HepG2 (cell line): ENCODE results near the gene HDAC4. TPM values are rescaled to one million over a fixed set of nuclear protein-coding genes. Genes with fewer than 3 reads are reported as not detected.

ENCODE experiments used
- ATAC-seq: fragments of 200-7000 bp; cut with Tn5 transposase; 3 replicates; pipeline ENCODE4 v1.9.1; 2020; ENCODE audit warnings: mild to moderate bottlenecking, moderate library complexity
- BruUV-seq: library from RNA; stranded (reverse); fragments of 400-500 nt; replicated peaks from 2 replicates; lab custom pipeline; 2021; lab: Mats Ljungman, UMichigan
- CTCF ChIA-PET: fragments of 300-600 bp; formaldehyde crosslinking; extraction: SDS; loops from one replicate; lab custom pipeline; 2021; ENCODE audit warnings: low total read pairs, inconsistent platforms, low intra/inter-chr PET ratio; lab: Yijun Ruan, JAX
- POLR2A ChIA-PET: fragments of 350-600 bp; sonication (Branson Sonifier 250); formaldehyde crosslinking; loops from one replicate; lab custom pipeline; 2020; ENCODE audit warnings: antibody characterized with exemption, inconsistent platforms; lab: Yijun Ruan, JAX
- DNase-seq: peaks from one replicate; pipeline ENCODE4 v3.0.0-alpha.2; 2015; ENCODE audit warnings: low spot score
- FAIRE-seq: peaks from 3 replicates; lab custom pipeline; 2011; peaks lifted over from hg19 to GRCh38; lab: Jason Lieb, UNC
- H2AFZ ChIP-seq: one replicate; pipeline ENCODE4 v1.6.1; 2011; ENCODE audit warnings: low read length, inconsistent platforms
- H3K27ac ChIP-seq: fragments of 300-600 bp; 3 replicates; pipeline ENCODE4 v1.8.0; 2011; ENCODE audit warnings: mixed run types, mild to moderate bottlenecking, mixed read lengths, low read length, inconsistent platforms; ENCODE audit not compliant: insufficient read depth; ENCODE audit errors: extremely low read length
- H3K27me3 ChIP-seq, 2 experiments: fragments of 200-600 bp in 1 of 2; 2 replicates in 1 of 2; 3 replicates in 1 of 2; pipeline versions ENCODE4 v1.6.0 to v1.8.0; 2011; ENCODE audit warnings: low read length in 2 of 2, mild to moderate bottlenecking in 2 of 2, moderate library complexity in 2 of 2, inconsistent platforms in 1 of 2; ENCODE audit not compliant: insufficient read depth in 2 of 2, control insufficient read depth in 1 of 2
- H3K36me3 ChIP-seq, 2 experiments: fragments of 200-600 bp in 1 of 2; replicated peaks in 1 of 2; 2 replicates in 1 of 2; 3 replicates in 1 of 2; pipeline versions ENCODE4 v1.5.1 to v1.8.0; 2011; ENCODE audit warnings: low read length in 2 of 2, inconsistent platforms in 1 of 2; ENCODE audit not compliant: insufficient read depth in 2 of 2, control insufficient read depth in 1 of 2
- H3K4me1 ChIP-seq: 2 replicates; pipeline ENCODE4 v1.5.1; 2012; ENCODE audit warnings: low read length, inconsistent platforms; ENCODE audit not compliant: insufficient read depth
- H3K4me2 ChIP-seq: 2 replicates; pipeline ENCODE4 v1.6.0; 2011; ENCODE audit warnings: low read depth, low read length, inconsistent platforms
- H3K4me3 ChIP-seq, 3 experiments: fragments of 200-600 bp in 1 of 3; sonication (generic), shearing (Covaris generic) in 1 of 3; replicated peaks in 1 of 3; 2 replicates each; pipeline ENCODE4 v1.5.1; 2011 to 2016; ENCODE audit warnings: low read length in 3 of 3, inconsistent platforms in 2 of 3, low read depth in 2 of 3, mild to moderate bottlenecking in 2 of 3, control low read depth in 1 of 3, mixed read lengths in 1 of 3; ENCODE audit not compliant: insufficient read depth in 1 of 3
- H3K79me2 ChIP-seq: one replicate; pipeline ENCODE4 v1.6.1; 2011; ENCODE audit warnings: low read length, inconsistent platforms; ENCODE audit not compliant: insufficient read depth
- H3K9ac ChIP-seq: 2 replicates; pipeline ENCODE4 v1.6.0; 2011; ENCODE audit warnings: mild to moderate bottlenecking, low read depth, low read length, inconsistent platforms; ENCODE audit not compliant: insufficient read depth
- H3K9me3 ChIP-seq: 2 replicates; pipeline ENCODE4 v1.5.1; 2012; ENCODE audit warnings: mild to moderate bottlenecking, low read length
- H4K20me1 ChIP-seq: 2 replicates; pipeline ENCODE4 v1.6.0; 2011; ENCODE audit warnings: inconsistent platforms, mild to moderate bottlenecking, low read length, moderate library complexity; ENCODE audit not compliant: insufficient read depth
- GATAD2A ChIP-seq: IDR thresholded peaks from 2 replicates; pipeline ENCODE4 v1.6.1; 2016
- SETDB1 ChIP-seq: sonication (generic); formaldehyde crosslinking; IDR thresholded peaks from 2 replicates; pipeline ENCODE4 v1.5.1; 2020; ENCODE audit warnings: missing genetic modification reagents, mild to moderate bottlenecking, borderline replicate concordance
- SKI ChIP-seq: fragments of 450-650 bp; IDR thresholded peaks from one replicate; pipeline ENCODE4 v1.6.1; 2018; ENCODE audit warnings: mild to moderate bottlenecking; ENCODE audit not compliant: partially characterized antibody
- TBP ChIP-seq: sonication (generic); formaldehyde crosslinking; IDR thresholded peaks from 2 replicates; pipeline ENCODE4 v1.5.0; 2020; ENCODE audit warnings: missing genetic modification reagents
- ZBTB38 ChIP-seq: sonication (generic); formaldehyde crosslinking; IDR thresholded peaks from 2 replicates; pipeline ENCODE4 v1.5.1; 2020; ENCODE audit warnings: mild to moderate bottlenecking, missing genetic modification reagents
- ZNF34 ChIP-seq: sonication (generic); formaldehyde crosslinking; IDR thresholded peaks from 2 replicates; pipeline ENCODE4 v1.4.0; 2020; ENCODE audit warnings: mild to moderate bottlenecking, missing genetic modification reagents, borderline replicate concordance
- ZNF441 ChIP-seq: sonication (generic); formaldehyde crosslinking; IDR thresholded peaks from 2 replicates; pipeline ENCODE4 v1.7.0; 2021; ENCODE audit warnings: missing genetic modification reagents, borderline replicate concordance
- ZNF891 ChIP-seq: sonication (generic); formaldehyde crosslinking; IDR thresholded peaks from 2 replicates; pipeline ENCODE4 v1.5.0; 2020; ENCODE audit warnings: mild to moderate bottlenecking, missing genetic modification reagents
- whole genome bisulfite sequencing: methylation state at CpG from one replicate; pipeline ENCODE4 v1.1.6; 2017; ENCODE audit warnings: low lambda C conversion rate; 5-methylcytosine and 5-hydroxymethylcytosine counted together
- in situ Hi-C: cut with HindIII; loops from 2 replicates; pipeline ENCODE4 v1.10.0; 2017; ENCODE audit warnings: low pct_unique_long_range_greater_than_20kb; ENCODE audit not compliant: extremely low pct_ligation_motif_present
- intact Hi-C: fragments of 100-400 bp; cut with micrococcal nuclease; formaldehyde crosslinking; loops from one replicate; pipeline ENCODE4 v1.10.0; 2022; ENCODE audit not compliant: unreplicated experiment
- polyA plus RNA-seq, 8 experiments: library from polyadenylated mRNA; depleted of rRNA in 3 of 8; stranded (reverse) in 7 of 8; unstranded in 1 of 8; fragments of >200 nt; fragmentation: Illumina TruSeq in 4 of 8; extraction: Trizol in 4 of 8; gene quantifications; 2 replicates each; pipeline versions ENCODE4 v1.2.1 to v1.2.3, GENCODE V29; 2011 to 2016; ENCODE audit warnings: low read depth in 4 of 8, missing spikeins in 1 of 8, mixed read lengths in 1 of 8; ENCODE audit not compliant: insufficient read depth in 1 of 8
- total RNA-seq, 5 experiments: library from RNA; depleted of rRNA; stranded (reverse); fragments of >200 nt; fragmentation: Illumina TruSeq; extraction: Trizol; gene quantifications; 2 replicates each; pipeline ENCODE4 v1.2.3, GENCODE V29; 2016; ENCODE audit warnings: low read depth in 1 of 5
- TF ChIP-seq, protein P1 (sequence below): sonication (generic); formaldehyde crosslinking; IDR thresholded peaks from 2 replicates; pipeline ENCODE4 v1.8.0; 2022; ENCODE audit warnings: missing genetic modification reagents, mild to moderate bottlenecking, moderate library complexity, borderline replicate concordance
- TF ChIP-seq, protein P2 (sequence below): sonication (generic); formaldehyde crosslinking; IDR thresholded peaks from 2 replicates; pipeline ENCODE4 v1.5.0; 2020; ENCODE audit warnings: missing genetic modification reagents

The HDAC4 gene
- total and polyA plus RNA-seq, 2 of the 13 experiments (the other 11 are each of a cell fraction or from before 2014, with no cell fraction given), result 10.1 to 11.5 TPM

DNA sequence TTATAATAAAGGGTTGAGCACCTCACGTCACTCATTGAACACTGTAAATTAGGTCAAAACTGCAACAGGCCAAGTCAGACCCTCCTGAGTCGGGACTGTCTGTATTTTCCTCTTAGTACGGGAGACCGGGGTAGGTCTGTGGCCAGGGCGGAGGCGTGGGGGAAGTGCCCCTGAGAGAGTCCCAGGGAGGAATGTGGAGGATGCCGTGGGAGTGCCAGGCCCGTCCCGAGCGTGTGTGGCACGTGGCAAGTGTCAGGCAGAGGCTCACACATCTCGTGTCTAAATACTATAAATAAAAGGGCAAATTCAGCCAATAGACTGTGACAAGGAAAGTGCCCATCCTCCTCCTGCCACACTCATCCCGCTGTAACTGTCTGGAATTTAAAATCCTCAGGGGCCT, 6.3 kb upstream of the HDAC4 start (continued):
- TF ChIP-seq SKI, result no peak
- TF ChIP-seq SETDB1, result no peak

DNA sequence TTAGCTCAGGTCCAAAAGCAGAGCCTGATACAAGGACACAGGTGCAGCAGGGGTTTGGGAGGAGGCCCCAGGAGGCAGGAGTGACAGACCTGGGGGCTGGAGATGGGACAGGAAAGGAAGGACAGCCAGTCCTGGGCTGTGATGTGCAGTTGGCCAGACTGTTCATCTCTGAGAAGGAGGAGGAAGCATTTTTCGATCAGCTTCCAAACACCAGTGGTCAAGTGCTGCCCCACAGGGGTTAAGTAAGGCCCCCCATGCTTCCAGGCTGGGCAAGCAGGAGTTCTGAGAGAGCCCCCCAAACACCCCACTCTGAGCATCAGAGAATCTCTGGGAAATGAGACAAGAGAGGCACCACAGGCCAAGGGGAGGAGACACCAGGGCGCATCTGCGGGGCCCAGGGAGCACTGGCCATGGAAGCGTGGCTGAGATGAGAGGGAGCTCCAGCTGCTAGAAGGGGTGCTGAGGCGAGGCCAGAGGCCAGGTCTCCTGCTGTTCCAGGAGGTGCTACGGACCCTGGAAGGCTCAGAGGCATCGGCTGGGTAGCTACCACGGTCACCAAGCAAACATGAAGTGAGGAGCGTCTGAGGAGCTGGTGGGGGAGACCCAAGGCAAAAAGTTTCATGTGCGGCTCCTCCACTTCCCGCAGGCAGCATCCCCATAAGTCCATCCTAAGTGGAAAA, 5.6 kb upstream of the HDAC4 start:
- ChIA-PET CTCF (no interaction called here), POLR2A (interaction anchor here (0.6 kb wide), 1 partner anchor 24 kb away, joined by 3 read pairs; no protein-coding TSS in a partner anchor)
- Histone ChIP-seq H3K9me3 (no peaks in the 10 kb centered on the region), H3K36me3 (no peaks in the 10 kb centered on the region), H2AFZ (no peak overlapping the region), H3K79me2 (no peaks in the 10 kb centered on the region), H3K27ac (no peak overlapping the region), H3K27me3 (peaks cover 6 to 49% of the 10 kb centered on the region in 2 experiments; a peak in 4 of 5 replicates), H4K20me1 (no peaks in the 10 kb centered on the region), H3K4me3 (no peak overlapping the region), H3K4me2 (no peak overlapping the region), H3K4me1 (peaks cover 11% of the 10 kb centered on the region), H3K9ac (no peak overlapping the region)
- intact Hi-C loops, result loop anchor here (10.0 kb wide), 1 partner anchor 112 kb away; no protein-coding TSS in a partner anchor
- TF ChIP-seq GATAD2A (CRISPR knock-in tag), result no peak
- TF ChIP-seq ZNF34 (CRISPR knock-in tag), result no peak
- no TSS peak for BruUV-seq
- no peak for FAIRE-seq
- no peak for ATAC-seq
- WGBS, result 55% methylated on average over 11 of the region's 11 CpGs
- in situ Hi-C loops, result no loop called here
- no peak for DNase-seq

GRCh38 chr2:239405071-239405470, 4.3 kb upstream of the HDAC4 start:
- no TSS peak for BruUV-seq
- peaks cover 2 to 35% of the 10 kb centered on the region in 2 experiments; a peak in 4 of 5 replicates for H3K27me3 ChIP-seq
- no peaks in the 10 kb centered on the region for H3K9me3 ChIP-seq
- intact Hi-C loops (loop anchor here (10.0 kb wide), 1 partner anchor 110 kb away; no protein-coding TSS in a partner anchor), in situ Hi-C loops (no loop called here)
- no peak overlapping the region for H2AFZ ChIP-seq
- no peak for DNase-seq
- CTCF ChIA-PET, result no interaction called here
- FAIRE-seq, result no peak
- 50% methylated on average over 6 of the region's 6 CpGs for WGBS
- POLR2A ChIA-PET, result no interaction called here
- H3K9ac ChIP-seq, result no peak overlapping the region
- H3K27ac ChIP-seq, result no peak overlapping the region
- no peaks in the 10 kb centered on the region for H3K79me2 ChIP-seq
- no peak overlapping the region for H3K4me3 ChIP-seq
- ATAC-seq, result no peak
- peaks cover 11% of the 10 kb centered on the region for H3K4me1 ChIP-seq
- no peaks in the 10 kb centered on the region for H4K20me1 ChIP-seq
- H3K36me3 ChIP-seq, result no peaks in the 10 kb centered on the region
- no peak overlapping the region for H3K4me2 ChIP-seq
- TF ChIP-seq, protein P1, sequence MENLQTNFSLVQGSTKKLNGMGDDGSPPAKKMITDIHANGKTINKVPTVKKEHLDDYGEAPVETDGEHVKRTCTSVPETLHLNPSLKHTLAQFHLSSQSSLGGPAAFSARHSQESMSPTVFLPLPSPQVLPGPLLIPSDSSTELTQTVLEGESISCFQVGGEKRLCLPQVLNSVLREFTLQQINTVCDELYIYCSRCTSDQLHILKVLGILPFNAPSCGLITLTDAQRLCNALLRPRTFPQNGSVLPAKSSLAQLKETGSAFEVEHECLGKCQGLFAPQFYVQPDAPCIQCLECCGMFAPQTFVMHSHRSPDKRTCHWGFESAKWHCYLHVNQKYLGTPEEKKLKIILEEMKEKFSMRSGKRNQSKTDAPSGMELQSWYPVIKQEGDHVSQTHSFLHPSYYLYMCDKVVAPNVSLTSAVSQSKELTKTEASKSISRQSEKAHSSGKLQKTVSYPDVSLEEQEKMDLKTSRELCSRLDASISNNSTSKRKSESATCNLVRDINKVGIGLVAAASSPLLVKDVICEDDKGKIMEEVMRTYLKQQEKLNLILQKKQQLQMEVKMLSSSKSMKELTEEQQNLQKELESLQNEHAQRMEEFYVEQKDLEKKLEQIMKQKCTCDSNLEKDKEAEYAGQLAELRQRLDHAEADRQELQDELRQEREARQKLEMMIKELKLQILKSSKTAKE, result no peak
- TF ChIP-seq TBP (CRISPR knock-in tag) (no peak), ZNF891 (CRISPR knock-in tag) (no peak), ZBTB38 (no peak), ZNF441 (no peak)
- TF ChIP-seq, protein P2, sequence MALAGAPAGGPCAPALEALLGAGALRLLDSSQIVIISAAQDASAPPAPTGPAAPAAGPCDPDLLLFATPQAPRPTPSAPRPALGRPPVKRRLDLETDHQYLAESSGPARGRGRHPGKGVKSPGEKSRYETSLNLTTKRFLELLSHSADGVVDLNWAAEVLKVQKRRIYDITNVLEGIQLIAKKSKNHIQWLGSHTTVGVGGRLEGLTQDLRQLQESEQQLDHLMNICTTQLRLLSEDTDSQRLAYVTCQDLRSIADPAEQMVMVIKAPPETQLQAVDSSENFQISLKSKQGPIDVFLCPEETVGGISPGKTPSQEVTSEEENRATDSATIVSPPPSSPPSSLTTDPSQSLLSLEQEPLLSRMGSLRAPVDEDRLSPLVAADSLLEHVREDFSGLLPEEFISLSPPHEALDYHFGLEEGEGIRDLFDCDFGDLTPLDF, result no peak
